HCT116 (cell line): ENCODE results near the gene GPX7.

ENCODE experiments used
- CTCF ChIP-seq, 3 experiments: fragments of 200-600 bp in 1 of 3; sonication (generic) in 1 of 3; IDR thresholded peaks in 2 of 3; conservative IDR thresholded peaks in 1 of 3; 2 replicates each; pipeline ENCODE4 v1.5.1; 2012 to 2017; ENCODE audit warnings: low read depth in 2 of 3, low read length in 2 of 3, antibody characterized with exemption in 1 of 3, borderline replicate concordance in 1 of 3, control low read depth in 1 of 3, mild to moderate bottlenecking in 1 of 3, mixed read lengths in 1 of 3, mixed run types in 1 of 3, moderate library complexity in 1 of 3; ENCODE audit not compliant: insufficient read depth in 1 of 3
- EGR1 ChIP-seq: IDR thresholded peaks from 2 replicates; pipeline ENCODE4 v1.6.1; 2012; ENCODE audit warnings: low read depth
- EZH2 ChIP-seq: fragments of 200-600 bp; sonication (generic); IDR thresholded peaks from 2 replicates; pipeline ENCODE4 v1.6.1; 2017; ENCODE audit warnings: antibody characterized with exemption, mixed run types
- FOSL1 ChIP-seq: IDR thresholded peaks from 2 replicates; pipeline ENCODE4 v1.6.1; 2012; ENCODE audit warnings: low read depth
- JUND ChIP-seq: IDR thresholded peaks from 2 replicates; pipeline ENCODE4 v1.6.1; 2012
- MAX ChIP-seq: IDR thresholded peaks from 2 replicates; pipeline ENCODE4 v1.6.1; 2012
- POLR2A ChIP-seq: IDR thresholded peaks from 2 replicates; pipeline ENCODE4 v1.7.0; 2011; ENCODE audit warnings: borderline replicate concordance; ENCODE audit not compliant: insufficient read depth, insufficient read length; ENCODE audit errors: extremely low read depth
- POLR2AphosphoS5 ChIP-seq: IDR thresholded peaks from 2 replicates; pipeline ENCODE4 v1.6.1; 2011; ENCODE audit warnings: mild to moderate bottlenecking, low read depth, low read length, moderate library complexity
- SRF ChIP-seq: IDR thresholded peaks from 2 replicates; pipeline ENCODE4 v1.6.1; 2012; ENCODE audit warnings: low read depth
- ZNF274 ChIP-seq: fragments of 200-500 bp; sonication (Bioruptor generic); IDR thresholded peaks from 2 replicates; pipeline ENCODE4 v1.6.1; 2014; ENCODE audit warnings: mild to moderate bottlenecking, low read depth, low read length, inconsistent platforms

GRCh38 chr1:52576074-52576473 is 26.1 kb upstream of the GPX7 start:
- TF ChIP-seq CTCF (IDR thresholded peaks at IDR 0.05 in 2 of 3, conservative IDR thresholded peaks at IDR 0.05 in 1 of 3; ENCODE audit: borderline replicate concordance in 1 of 3, insufficient read depth in 1 of 3, low read depth in 2 of 3, low read length in 2 of 3) (no peak), FOSL1 (no peak), EGR1 (no peak), JUND (no peak), POLR2A (no peak), MAX (no peak), EZH2 (no peak), ZNF274 (no peak), SRF (no peak), POLR2AphosphoS5 (no peak)
